Stimulated activated CD8-positive, alpha-beta memory T cell treated with anti-CD3 and anti-CD28 coated beads, Interleukin-2, amount 100 ng/mL, for 1 hour (primary cell): ENCODE results near the gene PI16.
"Not testable (repeated sequence)": the region's sequence is repeated elsewhere in the genome, so short reads cannot be mapped to it uniquely, and the experiment has no call there.

Experiments used
- DNase-seq, 2 donors: peaks; one replicate each; pipeline ENCODE4 v3.0.0-alpha.2; 2020; ENCODE audit warnings: low read depth in 2 of 2

PI16 gene

DNA sequence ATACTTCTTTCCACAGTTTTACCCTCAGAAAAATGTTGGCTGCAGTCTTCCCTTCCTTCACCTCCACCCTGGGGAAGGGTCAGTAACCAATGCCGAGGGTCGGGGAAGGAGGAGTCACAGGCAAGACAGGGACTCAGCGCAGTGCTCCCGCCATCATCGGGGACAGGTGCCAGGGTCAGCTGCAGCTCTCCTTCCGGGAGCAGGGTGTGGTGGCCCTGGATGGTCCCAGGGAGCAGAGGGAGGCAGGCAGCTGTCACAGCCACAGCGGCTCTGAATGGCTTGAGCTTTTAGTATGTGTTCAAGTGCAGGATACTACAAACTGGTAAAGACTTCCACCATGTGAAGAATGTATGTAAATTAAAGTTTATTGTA, 26.0 kb upstream of the PI16 start:
- DNase-seq = no peak

DNA sequence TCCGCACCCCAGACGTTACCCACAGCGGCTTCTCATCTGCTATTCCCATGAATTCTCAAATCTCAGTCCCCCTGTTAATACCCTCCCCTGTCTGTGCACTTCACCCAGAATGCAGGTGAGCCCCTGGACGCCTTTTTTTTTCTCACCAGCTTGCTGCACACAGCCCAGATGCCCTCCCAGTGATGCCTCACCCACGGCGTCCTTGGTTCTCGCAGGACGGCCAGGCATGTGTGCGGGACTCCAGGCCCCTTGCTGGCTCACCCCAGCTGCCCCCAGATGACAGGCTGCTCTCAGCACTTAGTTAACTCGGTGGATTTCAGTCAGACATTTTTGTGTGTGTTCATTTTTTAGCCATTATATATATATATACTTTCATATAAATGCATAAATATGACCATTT, 25.4 kb upstream of the PI16 start:
- no peak for DNase-seq

GRCh38 chr6:36929607-36930006, 24.9 kb upstream of the PI16 start:
- no peak for DNase-seq

DNA sequence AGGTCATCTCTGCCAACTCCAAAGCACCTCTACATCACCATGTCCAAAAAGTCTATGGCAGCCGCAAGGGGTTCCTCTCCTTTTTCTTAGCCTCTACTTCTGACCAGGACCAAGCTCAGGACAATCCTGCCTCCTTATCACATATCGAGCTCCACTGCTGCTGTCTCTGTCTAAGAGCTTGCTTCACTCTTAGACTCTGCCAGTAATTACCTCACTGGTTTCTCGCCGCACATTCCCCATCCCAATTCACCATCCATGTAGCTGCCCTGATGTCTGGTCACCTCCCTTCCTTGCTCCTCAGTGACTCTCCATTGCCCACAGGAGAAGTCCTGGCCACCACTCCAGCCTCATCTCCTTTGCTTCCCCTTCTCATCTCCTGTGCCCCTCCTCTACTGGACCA, 24.1 kb upstream of the PI16 start:
- no peak for DNase-seq

DNA sequence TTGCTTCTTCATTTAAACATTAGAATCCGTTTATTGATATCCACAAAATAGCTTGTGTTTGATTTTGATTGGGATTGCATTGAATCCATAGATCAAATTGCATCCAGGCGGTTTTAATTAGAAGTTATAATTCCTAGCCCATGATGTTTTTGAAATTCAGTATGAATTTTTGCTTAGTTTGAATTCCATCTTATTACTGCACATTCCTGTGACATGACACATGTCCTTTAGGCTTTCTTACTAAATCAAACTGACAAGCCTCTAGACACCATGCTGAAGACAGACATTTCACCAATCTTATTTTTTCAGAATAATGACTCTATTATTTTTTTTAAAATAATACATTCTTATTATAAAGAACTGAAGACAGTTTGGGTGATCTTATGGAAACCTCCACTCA, 21.4 kb upstream of the PI16 start:
- no peak for DNase-seq

DNA sequence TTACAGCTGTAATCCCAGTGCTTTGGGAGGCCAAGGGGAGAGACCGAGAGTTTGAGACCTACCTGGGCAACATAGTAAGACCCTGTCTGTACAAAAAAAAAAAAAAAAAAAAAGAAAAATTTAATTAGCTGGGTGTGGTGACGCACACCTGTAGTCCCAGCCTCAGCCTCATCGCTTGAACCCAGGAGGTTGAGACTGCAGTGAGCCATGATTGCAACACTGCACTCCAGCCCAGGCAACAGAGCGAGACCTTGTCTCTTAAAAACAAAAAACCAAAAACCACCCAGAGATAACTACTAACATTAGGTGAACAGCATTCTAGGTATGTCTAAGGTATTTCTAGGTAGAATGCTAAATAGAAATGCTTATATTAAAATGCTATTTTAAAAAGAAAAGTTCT, 21.0 kb upstream of the PI16 start:
- no peak for DNase-seq

DNA sequence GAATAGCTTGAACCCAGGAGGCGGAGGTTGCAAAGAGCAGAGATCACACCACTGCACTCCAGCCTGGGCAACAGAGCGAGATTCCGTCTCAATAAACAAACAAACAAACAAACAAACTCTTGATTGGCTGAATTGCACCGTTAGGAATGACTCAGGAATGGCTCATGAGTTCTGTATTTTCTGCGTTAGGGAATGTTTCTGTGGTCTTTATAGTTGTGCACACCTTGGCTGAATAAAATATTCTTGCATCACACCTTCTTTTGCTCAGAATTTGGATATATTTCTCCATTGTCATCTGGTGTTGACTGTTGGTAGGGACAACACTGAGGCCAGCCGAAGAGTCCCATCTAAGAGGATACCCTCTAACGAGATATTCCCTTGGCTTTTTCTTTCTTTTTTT, 19.6 kb upstream of the PI16 start:
- no peak for DNase-seq

- no peak for DNase-seq
These were observed 17.7 kb upstream of the PI16 start for GRCh38 chr6:36936824-36937223.

- no peak for DNase-seq
These were observed 16.6 kb upstream of the PI16 start for GRCh38 chr6:36937896-36938295.

- no peak for DNase-seq
These were observed 16.0 kb upstream of the PI16 start for GRCh38 chr6:36938536-36938935.

DNA sequence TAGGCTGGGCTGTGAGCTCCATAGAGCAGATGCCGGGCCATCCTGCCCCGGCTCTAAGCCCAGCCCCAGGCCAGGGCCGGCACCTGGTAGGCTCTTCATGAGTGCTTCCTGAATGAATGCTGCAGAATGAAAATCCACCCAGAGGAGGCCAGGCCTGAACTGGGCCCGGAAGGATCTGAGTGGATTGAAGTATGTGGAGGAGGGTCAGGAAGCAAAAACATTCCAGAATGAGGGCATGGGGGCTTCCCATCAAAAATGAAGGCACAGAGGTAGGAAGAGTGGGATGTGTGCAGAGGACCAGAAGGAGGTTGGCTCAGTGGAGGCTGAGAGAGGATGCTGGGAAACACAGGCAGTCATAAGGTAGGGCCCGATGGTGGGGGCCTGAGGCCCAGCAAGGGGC, 15.5 kb upstream of the PI16 start:
- DNase-seq = not testable (repeated sequence)

DNA sequence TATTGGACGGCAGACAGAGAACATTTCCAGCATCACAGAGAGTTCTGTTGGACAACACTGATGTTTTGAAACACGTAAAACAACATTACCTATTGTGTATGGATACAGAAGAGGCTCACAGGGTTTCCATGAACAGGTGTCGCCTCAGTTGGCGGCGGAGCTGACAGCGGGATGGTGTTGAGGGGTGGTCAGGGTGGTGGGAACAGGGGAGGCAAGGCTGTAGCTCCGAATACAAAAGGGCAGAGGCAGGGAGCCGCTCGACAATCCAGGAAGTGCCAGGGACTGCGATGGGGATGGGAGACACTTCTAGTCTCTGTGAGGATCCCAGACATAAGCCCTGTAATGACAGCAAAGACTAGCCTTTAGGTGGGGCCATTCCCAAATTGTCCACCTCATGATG, 14.5 kb upstream of the PI16 start:
- no peak for DNase-seq

DNA sequence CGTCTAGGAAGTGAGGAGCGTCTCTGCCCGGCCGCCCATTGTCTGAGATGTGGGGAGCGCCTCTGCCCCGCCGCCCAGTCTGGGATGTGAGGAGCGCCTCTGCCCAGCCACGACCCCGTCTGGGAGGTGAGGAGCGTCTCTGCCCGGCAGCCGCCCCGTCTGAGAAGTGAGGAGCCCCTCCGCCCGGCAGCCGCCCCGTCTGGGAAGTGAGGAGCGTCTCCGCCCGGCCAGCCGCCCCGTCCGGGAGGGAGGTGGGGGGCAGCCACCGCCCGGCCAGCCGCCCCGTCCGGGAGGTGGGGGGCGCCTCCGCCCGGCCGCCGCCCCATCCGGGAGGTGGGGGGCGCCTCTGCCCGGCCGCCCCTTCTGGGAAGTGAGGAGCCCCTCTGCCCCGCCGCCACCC, 13.0 kb upstream of the PI16 start:
- DNase-seq = not testable (repeated sequence)

- DNase-seq = not testable (repeated sequence)
These were observed 12.2 kb upstream of the PI16 start for GRCh38 chr6:36942329-36942728.

- DNase-seq = no peak
These were observed 9.9 kb upstream of the PI16 start for GRCh38 chr6:36944650-36945049.

DNA sequence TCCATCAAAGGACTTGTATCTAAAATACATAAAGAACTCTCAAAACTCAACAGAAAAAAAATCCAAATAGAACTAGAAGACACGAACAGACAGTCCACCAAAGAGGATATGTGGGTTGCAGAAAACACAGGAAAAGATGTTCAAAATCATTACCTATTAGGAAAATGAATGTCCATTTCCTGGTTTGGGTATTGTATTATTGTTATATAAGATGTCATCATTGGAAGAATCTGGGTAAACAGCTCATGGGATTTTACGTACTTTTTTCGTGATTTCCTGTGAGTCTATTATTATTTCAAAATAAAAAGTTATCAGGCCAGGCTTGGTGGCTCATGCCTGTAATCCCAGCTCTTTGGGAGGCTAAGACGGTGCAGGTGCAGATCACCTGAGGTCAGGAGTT, 9.2 kb upstream of the PI16 start:
- DNase-seq = no peak

DNA sequence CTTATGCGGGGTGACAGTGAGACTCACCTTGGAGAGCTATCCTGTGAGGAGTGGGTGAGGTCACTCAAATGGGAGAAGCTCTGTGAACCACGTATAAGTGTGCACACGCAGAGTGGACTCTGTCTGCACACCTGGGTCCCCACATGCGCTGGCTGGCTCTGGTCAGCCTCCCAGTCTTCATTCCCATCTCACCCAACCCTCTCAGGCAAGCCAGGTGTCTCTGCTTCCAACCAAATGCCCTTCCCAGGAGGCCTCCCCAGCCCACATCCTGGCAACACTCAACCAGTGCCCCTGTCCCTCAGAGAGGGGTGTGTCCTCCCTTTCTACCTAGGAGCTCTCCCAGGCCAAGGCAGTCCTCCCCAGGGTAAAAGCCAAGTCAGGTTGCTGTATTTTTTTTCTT, 8.0 kb upstream of the PI16 start:
- no peak for DNase-seq

GRCh38 chr6:36947570-36948351, 6.8 kb upstream of the PI16 start:
- peak in 1 of 2 donors; percentile 16 for DNase-seq

GRCh38 chr6:36949076-36949475, 5.5 kb upstream of the PI16 start:
- not testable (repeated sequence) for DNase-seq

DNA sequence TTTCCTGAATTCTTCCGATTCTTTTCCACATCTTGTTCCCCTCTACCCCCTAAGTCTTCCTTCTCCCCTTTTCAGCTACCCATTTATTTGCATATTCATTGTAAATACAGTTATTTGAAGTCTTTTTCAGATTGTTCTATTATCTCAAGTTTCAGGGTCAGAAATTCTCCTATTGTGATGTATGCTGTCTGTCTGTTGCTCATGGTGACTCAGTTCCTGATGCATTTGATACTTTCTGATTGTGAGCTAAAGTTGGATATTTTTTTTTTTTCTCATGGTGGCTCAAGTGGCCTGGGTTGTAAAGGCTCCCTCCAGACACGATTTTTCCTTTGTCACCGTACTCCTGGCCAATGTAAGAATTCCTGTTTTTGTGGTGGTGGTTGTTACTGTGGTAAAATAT, 4.9 kb upstream of the PI16 start:
- no peak for DNase-seq

- no peak for DNase-seq
These were observed 642 bp upstream of the PI16 start for GRCh38 chr6:36953931-36954261.

GRCh38 chr6:36955136-36955535, 598 bp downstream of the PI16 start:
- DNase-seq = no peak

- no peak for DNase-seq
These were observed 1.3 kb downstream of the PI16 start for GRCh38 chr6:36955671-36956445.

DNA sequence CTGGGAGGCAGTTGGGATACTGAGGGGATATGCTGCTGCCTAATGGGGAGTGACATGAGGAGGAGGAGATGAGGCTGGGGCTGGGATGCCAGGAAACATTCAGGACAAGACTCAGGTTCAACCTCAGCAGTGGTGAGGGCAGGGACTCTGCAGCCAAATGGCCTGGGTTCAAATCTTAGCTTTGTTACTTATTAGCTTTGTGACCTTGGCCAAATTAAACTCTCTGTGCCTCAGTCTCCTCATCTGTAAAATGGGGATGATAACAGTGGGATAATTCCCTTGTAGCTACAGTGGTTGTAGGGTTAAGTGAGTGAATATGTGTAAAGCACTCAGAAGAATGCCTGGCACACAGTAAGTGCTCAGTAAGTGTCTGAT, 1.9 kb downstream of the PI16 start:
- DNase-seq = no peak
